GM12875 (cell line): ENCODE results near the gene SNX13.
"Not testable (repeated sequence)": the region's sequence is repeated elsewhere in the genome, so short reads cannot be mapped to it uniquely, and the experiment has no call there.

Source experiments
- H3K4me3 ChIP-seq: one replicate; pipeline ENCODE4 v1.5.1; 2011; ENCODE audit warnings: low read depth, low read length, control low read depth
- CTCF ChIP-seq: IDR thresholded peaks from 2 replicates; pipeline ENCODE4 v1.5.1; 2011; ENCODE audit warnings: low read depth, mild to moderate bottlenecking, control low read depth, inconsistent platforms, low read length, moderate library complexity, borderline replicate concordance; ENCODE audit not compliant: insufficient read depth

The SNX13 gene

GRCh38 chr7:17915168-17915567 lies 25.1 kb downstream of the SNX13 start:
- H3K4me3 ChIP-seq = no peak overlapping the region
- TF ChIP-seq CTCF = no peak

GRCh38 chr7:17913250-17913649 lies 27.0 kb downstream of the SNX13 start:
- no peak overlapping the region for H3K4me3 ChIP-seq
- no peak for TF ChIP-seq CTCF

- TF ChIP-seq CTCF = no peak
- no peak overlapping the region for H3K4me3 ChIP-seq
Measured at GRCh38 chr7:17912536-17913235, 27.6 kb downstream of the SNX13 start.

GRCh38 chr7:17912050-17912449 lies 28.2 kb downstream of the SNX13 start:
- no peak overlapping the region for H3K4me3 ChIP-seq
- TF ChIP-seq CTCF = no peak

GRCh38 chr7:17910377-17910776 lies 29.9 kb downstream of the SNX13 start:
- TF ChIP-seq CTCF = no peak
- no peak overlapping the region for H3K4me3 ChIP-seq

- H3K4me3 ChIP-seq = not testable (repeated sequence)
Measured at GRCh38 chr7:17909310-17909709, 31.0 kb downstream of the SNX13 start.

- H3K4me3 ChIP-seq = no peak overlapping the region
- no peak for TF ChIP-seq CTCF
Measured at GRCh38 chr7:17907014-17907413, 33.3 kb downstream of the SNX13 start.
